GM12878 (cell line): ENCODE data around the gene MARF1. TPM values are rescaled to one million over a fixed set of nuclear protein-coding genes. Genes with fewer than 3 reads are reported as not detected.
A peak's percentile ranks its signal among the peaks of the same experiment; 100 is the strongest.

Source experiments
- BCL3 ChIP-seq: IDR thresholded peaks from 2 replicates; pipeline ENCODE4 v1.6.1; 2011; ENCODE audit warnings: borderline replicate concordance, low read depth, mild to moderate bottlenecking, moderate library complexity, low read length; ENCODE audit not compliant: insufficient read depth, poor library complexity, severe bottlenecking
- E4F1 ChIP-seq: fragments of 450-650 bp; IDR thresholded peaks from 2 replicates; pipeline ENCODE4 v1.6.1; 2018; ENCODE audit warnings: borderline replicate concordance, mild to moderate bottlenecking; ENCODE audit not compliant: partially characterized antibody
- EGR1 ChIP-seq, 2 experiments: IDR thresholded peaks; 1 replicate in 1 of 2; 2 replicates in 1 of 2; pipeline ENCODE4 v1.6.1; 2011 to 2012; ENCODE audit warnings: low read depth in 2 of 2, low read length in 2 of 2, borderline replicate concordance in 1 of 2, mild to moderate bottlenecking in 1 of 2, moderate library complexity in 1 of 2
- FOXK2 ChIP-seq: fragments of 450-650 bp; IDR thresholded peaks from 2 replicates; pipeline ENCODE4 v1.6.1; 2017; ENCODE audit warnings: mild to moderate bottlenecking, moderate library complexity
- MYB ChIP-seq: fragments of 150-350 bp; IDR thresholded peaks from 2 replicates; pipeline ENCODE4 v1.6.1; 2014; ENCODE audit warnings: mild to moderate bottlenecking, low read depth, low read length, borderline replicate concordance
- PBX3 ChIP-seq: IDR thresholded peaks from 2 replicates; pipeline ENCODE4 v1.6.1; 2011; ENCODE audit warnings: mild to moderate bottlenecking, low read depth, low read length, moderate library complexity; ENCODE audit not compliant: insufficient replicate concordance
- PML ChIP-seq: IDR thresholded peaks from 2 replicates; pipeline ENCODE4 v1.6.1; 2012; ENCODE audit warnings: low read length, inconsistent platforms
- POLR2AphosphoS2 ChIP-seq: IDR thresholded peaks from 2 replicates; pipeline ENCODE4 v1.6.1; 2011; ENCODE audit warnings: low read depth, mild to moderate bottlenecking, low read length, improper control_type of control experiment, moderate library complexity
- POU2F2 ChIP-seq: IDR thresholded peaks from 3 replicates; pipeline ENCODE4 v1.6.1; 2011; ENCODE audit warnings: low read depth, mild to moderate bottlenecking, low read length, borderline replicate concordance
- RCOR1 ChIP-seq: conservative IDR thresholded peaks from 2 replicates; pipeline ENCODE4 v1.6.1; 2012; ENCODE audit warnings: low read depth, low read length, improper control_type of control experiment
- SKIL ChIP-seq: fragments of 450-650 bp; IDR thresholded peaks from 2 replicates; pipeline ENCODE4 v1.6.1; 2017; ENCODE audit warnings: mild to moderate bottlenecking, low read depth, inconsistent platforms; ENCODE audit not compliant: poor library complexity, severe bottlenecking
- SREBF2 ChIP-seq: IDR thresholded peaks from 2 replicates; pipeline ENCODE4 v1.6.1; 2012; ENCODE audit warnings: mild to moderate bottlenecking, low read length
- TCF12 ChIP-seq: IDR thresholded peaks from 2 replicates; pipeline ENCODE4 v1.6.1; 2011; ENCODE audit warnings: low read depth, mild to moderate bottlenecking, low read length
- TCF7 ChIP-seq: IDR thresholded peaks from 2 replicates; pipeline ENCODE4 v1.6.1; 2014; ENCODE audit warnings: antibody characterized with exemption, borderline replicate concordance
- ZBTB33 ChIP-seq: fragments of 450-650 bp; IDR thresholded peaks from 2 replicates; pipeline ENCODE4 v1.6.1; 2017; ENCODE audit warnings: mild to moderate bottlenecking
- ZNF274 ChIP-seq: IDR thresholded peaks from one replicate; pipeline ENCODE4 v1.8.0; 2011; ENCODE audit not compliant: insufficient read length, insufficient read depth
- polyA plus RNA-seq, 11 experiments: library from polyadenylated mRNA; depleted of rRNA in 4 of 11; unstranded in 6 of 11; stranded (reverse) in 5 of 11; fragments of >200 nt; fragmentation: Nextera tagmentation in 4 of 11; fragmentation: Illumina TruSeq in 1 of 11; extraction: Ambion mirVana in 4 of 11; extraction: Trizol in 1 of 11; gene quantifications; 1 replicate in 1 of 11; 2 replicates in 10 of 11; pipeline versions ENCODE4 v1.2.1 to v1.2.3, GENCODE V29; 2011 to 2016; ENCODE audit warnings: inconsistent platforms in 2 of 11, missing spikeins in 2 of 11, low read depth in 1 of 11
- total RNA-seq, 4 experiments: library from RNA; depleted of rRNA in 3 of 4; stranded (reverse); fragments of >200 nt in 3 of 4; fragmentation: Illumina TruSeq in 1 of 4; extraction: Trizol in 1 of 4; gene quantifications; 2 replicates each; pipeline versions ENCODE4 v1.2.1 to v1.2.3, GENCODE V29; 2013 to 2021

The MARF1 gene
- total and polyA plus RNA-seq, 10 of the 15 experiments (the other 5 are each of a cell fraction or from before 2014, with no cell fraction given): 4.5 to 40.1 (median 14.0) TPM

GRCh38 chr16:15643048-15643945 lies at the start of gene MARF1 (continued):
- TF ChIP-seq PBX3 (no peak), PML (peak; percentile 79; the same call in 1 of the 2 replicates), FOXK2 (no peak), MYB (no peak), ZNF274 (no peak), SREBF2 (no peak), ZBTB33 (no peak), RCOR1 (no peak), TCF12 (peak; percentile 26; the same call in 1 of the 2 replicates), E4F1 (peak; percentile 98), BCL3 (peak; percentile 66), SKIL (no peak), EGR1 (IDR thresholded peaks at IDR 0.05; ENCODE audit: borderline replicate concordance in 1 of 2, low read depth in 2 of 2, low read length in 2 of 2) (no peak), POLR2AphosphoS2 (peak; percentile 69; the same call in 1 of the 2 replicates), POU2F2 (peak; percentile 19; the same call in 1 of the 3 replicates), TCF7 (no peak)
